ENCODE measurements around the gene LEMD3. TPM values are rescaled to one million over a fixed set of nuclear protein-coding genes. Genes with fewer than 3 reads are reported as not detected.

LEMD3 gene
- total RNA-seq, 1 donor from 2014 or later: 44.4 TPM

DNA sequence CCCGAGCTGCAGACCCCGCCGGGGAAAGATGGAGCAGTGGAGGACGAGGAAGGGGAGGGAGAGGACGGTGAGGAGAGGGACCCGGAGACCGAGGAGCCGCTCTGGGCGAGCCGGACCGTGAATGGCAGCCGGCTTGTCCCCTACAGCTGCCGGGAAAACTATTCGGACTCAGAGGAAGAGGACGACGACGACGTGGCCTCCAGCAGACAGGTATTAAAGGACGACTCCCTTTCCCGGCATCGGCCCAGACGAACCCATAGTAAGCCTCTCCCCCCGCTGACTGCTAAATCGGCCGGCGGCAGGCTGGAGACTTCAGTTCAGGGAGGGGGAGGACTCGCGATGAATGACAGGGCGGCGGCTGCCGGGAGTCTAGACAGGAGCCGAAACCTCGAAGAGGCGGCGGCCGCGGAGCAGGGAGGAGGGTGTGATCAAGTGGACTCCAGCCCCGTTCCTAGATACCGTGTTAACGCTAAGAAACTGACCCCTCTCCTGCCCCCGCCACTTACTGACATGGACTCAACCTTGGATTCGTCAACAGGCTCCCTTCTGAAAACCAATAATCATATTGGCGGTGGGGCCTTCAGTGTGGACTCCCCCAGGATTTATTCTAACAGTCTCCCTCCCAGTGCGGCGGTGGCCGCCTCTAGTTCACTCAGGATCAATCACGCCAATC lies 962 bp downstream of the LEMD3 start:
- Mint-ChIP-seq H3K27me3 (ENCODE audit: low read depth) (peaks cover 2% of the 10 kb centered on the region), H3K27ac (peak overlapping the region; percentile 84)

DNA sequence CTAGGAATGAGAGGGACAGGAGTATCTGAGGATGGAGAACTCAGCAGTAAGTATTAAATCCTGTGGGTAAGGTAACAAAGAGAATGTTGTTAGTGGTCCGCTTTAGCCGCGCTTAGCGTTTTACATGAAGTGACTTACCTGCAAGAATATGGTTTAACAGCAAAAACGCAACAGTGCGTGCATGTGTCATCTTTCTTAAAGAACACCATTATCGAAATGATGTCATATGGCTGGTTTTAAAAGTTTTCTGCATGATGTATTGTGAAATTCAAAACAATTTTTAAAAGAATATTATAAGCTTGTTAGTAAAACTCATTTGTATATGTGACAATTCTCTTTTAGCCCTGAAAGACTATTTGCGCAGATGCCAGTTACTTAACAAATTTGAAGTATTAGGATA lies 1.7 kb downstream of the LEMD3 start:
- peak overlapping the region; percentile 100 for H3K4me3 Mint-ChIP-seq
- TF ChIP-seq, protein P1, sequence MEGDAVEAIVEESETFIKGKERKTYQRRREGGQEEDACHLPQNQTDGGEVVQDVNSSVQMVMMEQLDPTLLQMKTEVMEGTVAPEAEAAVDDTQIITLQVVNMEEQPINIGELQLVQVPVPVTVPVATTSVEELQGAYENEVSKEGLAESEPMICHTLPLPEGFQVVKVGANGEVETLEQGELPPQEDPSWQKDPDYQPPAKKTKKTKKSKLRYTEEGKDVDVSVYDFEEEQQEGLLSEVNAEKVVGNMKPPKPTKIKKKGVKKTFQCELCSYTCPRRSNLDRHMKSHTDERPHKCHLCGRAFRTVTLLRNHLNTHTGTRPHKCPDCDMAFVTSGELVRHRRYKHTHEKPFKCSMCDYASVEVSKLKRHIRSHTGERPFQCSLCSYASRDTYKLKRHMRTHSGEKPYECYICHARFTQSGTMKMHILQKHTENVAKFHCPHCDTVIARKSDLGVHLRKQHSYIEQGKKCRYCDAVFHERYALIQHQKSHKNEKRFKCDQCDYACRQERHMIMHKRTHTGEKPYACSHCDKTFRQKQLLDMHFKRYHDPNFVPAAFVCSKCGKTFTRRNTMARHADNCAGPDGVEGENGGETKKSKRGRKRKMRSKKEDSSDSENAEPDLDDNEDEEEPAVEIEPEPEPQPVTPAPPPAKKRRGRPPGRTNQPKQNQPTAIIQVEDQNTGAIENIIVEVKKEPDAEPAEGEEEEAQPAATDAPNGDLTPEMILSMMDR (IDR thresholded peaks at IDR 0.05; ENCODE audit: unreplicated experiment): no peak
- DNase-seq (ENCODE audit: low spot score in 2 of 2, unreplicated experiment in 2 of 2): no peak
- peaks cover 2% of the 10 kb centered on the region for H3K27me3 Mint-ChIP-seq (ENCODE audit: low read depth)
- H3K36me3 Mint-ChIP-seq: no peaks in the 10 kb centered on the region
- H3K9me3 Mint-ChIP-seq: no peaks in the 10 kb centered on the region
- peak overlapping the region; percentile 84 for H3K27ac Mint-ChIP-seq
- peaks cover 28% of the 10 kb centered on the region for H3K4me1 Mint-ChIP-seq

More for the DNA sequence above, 962 bp downstream of the LEMD3 start:
- Mint-ChIP-seq H3K4me3 (peak overlapping the region; percentile 100), H3K4me1 (peaks cover 28% of the 10 kb centered on the region), H3K36me3 (no peaks in the 10 kb centered on the region), H3K9me3 (no peaks in the 10 kb centered on the region)
- TF ChIP-seq, protein P1 (IDR thresholded peaks at IDR 0.05; ENCODE audit: unreplicated experiment): no peak
- DNase-seq (ENCODE audit: low spot score in 2 of 2, unreplicated experiment in 2 of 2): peak; percentile 34 to 60

DNA sequence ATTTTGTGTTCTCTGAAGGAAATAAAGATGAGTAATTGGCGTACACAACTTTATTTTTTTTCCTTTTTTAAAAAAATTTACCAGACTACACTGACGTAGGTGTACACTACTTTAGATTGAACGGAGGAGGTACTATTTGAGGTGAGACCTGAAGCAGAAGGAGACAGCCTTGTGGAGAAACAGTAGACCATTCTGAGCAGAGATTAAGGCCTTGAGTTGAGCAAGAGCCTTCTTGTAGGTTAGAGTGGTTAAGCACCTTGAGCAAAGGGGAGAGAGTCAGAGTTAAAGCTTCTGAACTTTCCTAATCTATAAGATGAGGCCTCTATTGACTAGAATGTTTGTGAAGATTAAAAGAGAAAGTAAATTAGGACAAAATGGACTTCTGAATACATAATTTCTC lies 2.5 kb downstream of the LEMD3 start:
- peak overlapping the region; percentile 59 for H3K4me3 Mint-ChIP-seq
- peaks cover 2% of the 10 kb centered on the region for H3K27me3 Mint-ChIP-seq (ENCODE audit: low read depth)
- DNase-seq (ENCODE audit: low spot score in 2 of 2, unreplicated experiment in 2 of 2): no peak
- no peaks in the 10 kb centered on the region for H3K9me3 Mint-ChIP-seq
- peaks cover 28% of the 10 kb centered on the region for H3K4me1 Mint-ChIP-seq
- H3K27ac Mint-ChIP-seq: peak overlapping the region; percentile 7
- TF ChIP-seq, protein P1 (IDR thresholded peaks at IDR 0.05; ENCODE audit: unreplicated experiment): no peak
- no peaks in the 10 kb centered on the region for H3K36me3 Mint-ChIP-seq

DNA sequence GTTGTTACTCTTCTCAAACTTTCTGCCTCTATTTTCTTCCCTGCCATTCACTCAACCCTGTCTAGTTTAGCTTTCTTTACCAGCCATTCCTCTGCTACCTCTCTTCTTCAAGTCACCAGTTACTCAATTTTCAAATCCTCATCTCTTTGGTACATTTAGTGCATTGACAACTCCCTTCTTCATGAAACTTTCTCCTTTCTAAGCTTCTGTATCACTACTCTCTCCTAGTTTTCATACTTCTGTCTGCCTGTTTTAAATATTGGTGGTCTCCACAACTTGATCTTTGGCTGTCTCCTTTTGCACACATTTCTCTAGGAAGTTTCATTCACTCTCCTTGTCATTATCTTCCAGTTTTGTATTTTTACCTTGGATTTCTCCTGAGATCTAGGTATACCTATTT lies 6.0 kb downstream of the LEMD3 start:
- TF ChIP-seq, protein P1 (IDR thresholded peaks at IDR 0.05; ENCODE audit: unreplicated experiment): no peak
- Mint-ChIP-seq H3K9me3 (no peaks in the 10 kb centered on the region), H3K36me3 (no peaks in the 10 kb centered on the region), H3K4me3 (no peak overlapping the region), H3K27ac (no peak overlapping the region), H3K27me3 (ENCODE audit: low read depth) (no peaks in the 10 kb centered on the region), H3K4me1 (peaks cover 21% of the 10 kb centered on the region)
- no peak for DNase-seq (ENCODE audit: low spot score in 2 of 2, unreplicated experiment in 2 of 2)

DNA sequence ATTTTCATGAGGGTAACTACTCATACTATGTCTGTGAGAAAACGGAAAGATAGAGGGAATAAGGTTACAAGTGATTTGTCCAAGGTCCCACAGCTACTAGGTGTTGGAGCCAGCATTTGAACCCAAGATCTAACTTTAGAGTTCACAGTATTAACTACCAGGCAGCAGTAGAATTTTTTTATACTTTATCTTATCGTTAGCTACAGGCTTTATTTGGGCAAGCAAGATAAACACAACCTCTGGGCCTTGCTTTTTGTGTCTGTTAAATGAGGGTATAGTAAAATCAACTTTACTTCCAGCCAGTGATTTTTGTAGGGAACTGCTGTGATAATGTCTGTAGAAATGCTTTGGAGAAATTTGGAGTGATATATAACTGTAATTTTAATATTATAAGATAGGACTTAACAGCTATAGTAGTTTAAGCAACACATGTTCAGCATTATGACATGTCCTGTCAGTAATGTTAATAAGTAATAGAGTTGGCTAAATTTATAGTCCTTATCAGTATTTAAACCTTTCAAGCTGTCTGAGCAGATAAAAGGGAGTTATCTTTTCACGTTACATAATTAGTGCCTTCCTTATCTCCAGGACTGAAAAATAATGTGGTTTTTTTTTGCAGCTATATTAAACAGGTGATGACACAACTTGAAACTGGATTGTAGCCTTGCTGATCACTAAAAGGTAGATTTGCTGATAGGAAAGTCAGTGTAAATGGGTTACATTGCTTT lies 12.8 kb downstream of the LEMD3 start:
- H3K27ac Mint-ChIP-seq: no peak overlapping the region
- no peaks in the 10 kb centered on the region for H3K36me3 Mint-ChIP-seq
- TF ChIP-seq, protein P1 (IDR thresholded peaks at IDR 0.05; ENCODE audit: unreplicated experiment): no peak
- DNase-seq (ENCODE audit: low spot score in 2 of 2, unreplicated experiment in 2 of 2): no peak
- H3K27me3 Mint-ChIP-seq (ENCODE audit: low read depth): no peaks in the 10 kb centered on the region
- H3K4me1 Mint-ChIP-seq: peaks cover 15% of the 10 kb centered on the region
- no peak overlapping the region for H3K4me3 Mint-ChIP-seq
- no peaks in the 10 kb centered on the region for H3K9me3 Mint-ChIP-seq

Data from mesothelial cell of epicardium (in vitro differentiated cells).